Breast epithelium (tissue), 3 donors: ENCODE measurements around the gene TSKS.

ENCODE experiments used
- CTCF ChIP-seq, 3 donors: fragments of 450-650 bp; IDR thresholded peaks; one replicate each; pipeline ENCODE4 v1.5.1; 2016 to 2017; ENCODE audit warnings: antibody characterized with exemption in 3 of 3, mild to moderate bottlenecking in 3 of 3, moderate library complexity in 3 of 3
- POLR2A ChIP-seq: fragments of 450-650 bp; IDR thresholded peaks from one replicate; pipeline ENCODE4 v1.6.1; 2016; ENCODE audit warnings: antibody characterized with exemption, mild to moderate bottlenecking, moderate library complexity

GRCh38 chr19:49801401-49801888 lies 38.3 kb upstream of the TSKS start:
- TF ChIP-seq CTCF (IDR thresholded peaks at IDR 0.05) (no peak), POLR2A (no peak)
